Hepatocyte (in vitro differentiated cells): Measurements from ENCODE around the gene SCAF4.

Experiments used
- EZH2phosphoT487 ChIP-seq: fragments of 200-600 bp; sonication (generic); IDR thresholded peaks from one replicate; pipeline ENCODE4 v1.6.1; 2018; ENCODE audit warnings: antibody characterized with exemption, mild to moderate bottlenecking, low read depth, moderate library complexity; ENCODE audit not compliant: unreplicated experiment, severe bottlenecking
- TF ChIP-seq, protein P1 (sequence below): fragments of 200-600 bp; sonication (generic); IDR thresholded peaks from 2 replicates; pipeline ENCODE4 v1.5.1; 2016; ENCODE audit warnings: antibody characterized with exemption, mild to moderate bottlenecking; ENCODE audit not compliant: poor library complexity

DNA sequence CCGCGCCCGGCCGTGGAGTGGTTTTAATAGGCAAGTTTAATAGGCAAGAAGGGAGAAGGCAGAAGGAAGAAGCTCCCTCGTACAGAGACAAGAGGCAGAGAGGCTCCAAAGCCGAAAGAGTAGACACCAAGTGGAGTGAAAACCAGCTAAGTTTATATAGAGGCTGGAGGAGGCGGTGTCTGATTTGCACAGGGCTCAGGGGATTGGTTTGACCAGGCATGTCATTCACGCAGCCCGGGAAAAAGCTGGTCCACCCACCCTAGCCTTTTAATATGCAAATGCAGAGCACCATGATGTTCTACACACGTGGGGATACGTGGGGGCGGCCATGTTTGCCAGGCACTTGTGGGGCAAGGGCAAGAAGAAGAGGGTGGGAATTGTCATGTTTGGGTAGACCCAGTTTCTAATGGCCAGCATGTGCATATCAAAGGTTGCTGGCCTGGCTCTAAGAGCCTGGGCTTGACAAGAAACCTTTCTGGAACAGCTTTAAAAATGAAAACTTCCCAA is 90.4 kb downstream of the SCAF4 start:
- TF ChIP-seq, protein P1, sequence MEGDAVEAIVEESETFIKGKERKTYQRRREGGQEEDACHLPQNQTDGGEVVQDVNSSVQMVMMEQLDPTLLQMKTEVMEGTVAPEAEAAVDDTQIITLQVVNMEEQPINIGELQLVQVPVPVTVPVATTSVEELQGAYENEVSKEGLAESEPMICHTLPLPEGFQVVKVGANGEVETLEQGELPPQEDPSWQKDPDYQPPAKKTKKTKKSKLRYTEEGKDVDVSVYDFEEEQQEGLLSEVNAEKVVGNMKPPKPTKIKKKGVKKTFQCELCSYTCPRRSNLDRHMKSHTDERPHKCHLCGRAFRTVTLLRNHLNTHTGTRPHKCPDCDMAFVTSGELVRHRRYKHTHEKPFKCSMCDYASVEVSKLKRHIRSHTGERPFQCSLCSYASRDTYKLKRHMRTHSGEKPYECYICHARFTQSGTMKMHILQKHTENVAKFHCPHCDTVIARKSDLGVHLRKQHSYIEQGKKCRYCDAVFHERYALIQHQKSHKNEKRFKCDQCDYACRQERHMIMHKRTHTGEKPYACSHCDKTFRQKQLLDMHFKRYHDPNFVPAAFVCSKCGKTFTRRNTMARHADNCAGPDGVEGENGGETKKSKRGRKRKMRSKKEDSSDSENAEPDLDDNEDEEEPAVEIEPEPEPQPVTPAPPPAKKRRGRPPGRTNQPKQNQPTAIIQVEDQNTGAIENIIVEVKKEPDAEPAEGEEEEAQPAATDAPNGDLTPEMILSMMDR = no peak
- TF ChIP-seq EZH2phosphoT487 = no peak
